ENCODE measurements around the gene SLC15A2.

Gene SLC15A2

GRCh38 chr3:121961283-121961682 lies 67.1 kb downstream of the SLC15A2 start:
- H3K4me3 ChIP-seq (ENCODE audit: low read depth, low read length) = no peak overlapping the region
- no peak for TF ChIP-seq CTCF (IDR thresholded peaks at IDR 0.05; ENCODE audit: low read depth, low read length)
- no peak for DNase-seq (ENCODE audit: low read depth, low spot score)
- in situ Hi-C loops (cut with HindIII; ENCODE audit: low sequenced_read_pairs) = no loop called here

GRCh38 chr3:121962443-121962842 lies 68.2 kb downstream of the SLC15A2 start:
- in situ Hi-C loops (cut with HindIII; ENCODE audit: low sequenced_read_pairs) = no loop called here
- no peak for TF ChIP-seq CTCF (IDR thresholded peaks at IDR 0.05; ENCODE audit: low read depth, low read length)
- DNase-seq (ENCODE audit: low read depth, low spot score) = no peak
- H3K4me3 ChIP-seq (ENCODE audit: low read depth, low read length) = no peak overlapping the region

GRCh38 chr3:121963608-121964007 lies 69.4 kb downstream of the SLC15A2 start:
- in situ Hi-C loops (cut with HindIII; ENCODE audit: low sequenced_read_pairs) = no loop called here
- no peak for TF ChIP-seq CTCF (IDR thresholded peaks at IDR 0.05; ENCODE audit: low read depth, low read length)
- no peak for DNase-seq (ENCODE audit: low read depth, low spot score)

GRCh38 chr3:121969631-121970030 lies 75.4 kb downstream of the SLC15A2 start:
- in situ Hi-C loops (cut with HindIII; ENCODE audit: low sequenced_read_pairs) = no loop called here
- no peak for DNase-seq (ENCODE audit: low read depth, low spot score)
- no peak for TF ChIP-seq CTCF (IDR thresholded peaks at IDR 0.05; ENCODE audit: low read depth, low read length)
- no peak overlapping the region for H3K4me3 ChIP-seq (ENCODE audit: low read depth, low read length)

More at GRCh38 chr3:121963608-121964007, 69.4 kb downstream of the SLC15A2 start:
- H3K4me3 ChIP-seq (ENCODE audit: low read depth, low read length) = no peak overlapping the region

- in situ Hi-C loops (cut with HindIII; ENCODE audit: low sequenced_read_pairs) = no loop called here
- no peak overlapping the region for H3K4me3 ChIP-seq (ENCODE audit: low read depth, low read length)
- TF ChIP-seq CTCF (IDR thresholded peaks at IDR 0.05; ENCODE audit: low read depth, low read length) = no peak
- DNase-seq (ENCODE audit: low read depth, low spot score) = peak; percentile 13
These were observed 75.8 kb downstream of the SLC15A2 start for GRCh38 chr3:121970047-121970446.

GRCh38 chr3:121974601-121975111 lies 80.5 kb downstream of the SLC15A2 start:
- in situ Hi-C loops (cut with HindIII; ENCODE audit: low sequenced_read_pairs) = no loop called here
- TF ChIP-seq CTCF (IDR thresholded peaks at IDR 0.05; ENCODE audit: low read depth, low read length) = no peak
- no peak overlapping the region for H3K4me3 ChIP-seq (ENCODE audit: low read depth, low read length)
- DNase-seq (ENCODE audit: low read depth, low spot score) = no peak
